Stimulated activated CD4-positive, alpha-beta T cell treated with anti-CD3 and anti-CD28 coated beads, Interleukin-2, amount 100 ng/mL, for 24 hours (primary cell): ENCODE measurements around the gene LHPP.

Source experiments
- DNase-seq, 2 donors: peaks; one replicate each; pipeline ENCODE4 v3.0.0-alpha.2; 2020

The LHPP gene

DNA sequence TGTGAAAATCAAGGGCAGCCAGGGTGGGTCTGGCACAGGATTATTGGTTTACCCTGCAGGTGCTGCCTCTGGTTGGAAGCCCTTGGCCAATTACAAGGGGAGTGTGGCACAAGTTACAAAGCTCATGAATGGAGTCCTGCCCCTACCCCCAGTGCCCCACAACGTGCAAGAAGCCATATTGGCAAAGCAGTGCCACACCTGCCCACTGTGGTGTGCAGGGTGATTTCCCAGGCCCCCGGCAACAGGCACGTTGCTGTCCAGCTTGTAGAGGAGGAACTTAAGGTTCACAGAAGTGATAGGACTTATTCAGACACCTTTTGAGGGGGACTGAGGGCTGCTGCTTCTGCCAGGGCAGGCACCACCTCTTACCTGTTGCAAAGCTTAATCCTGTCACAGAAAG lies 11.4 kb downstream of the LHPP start:
- DNase-seq: no peak

DNA sequence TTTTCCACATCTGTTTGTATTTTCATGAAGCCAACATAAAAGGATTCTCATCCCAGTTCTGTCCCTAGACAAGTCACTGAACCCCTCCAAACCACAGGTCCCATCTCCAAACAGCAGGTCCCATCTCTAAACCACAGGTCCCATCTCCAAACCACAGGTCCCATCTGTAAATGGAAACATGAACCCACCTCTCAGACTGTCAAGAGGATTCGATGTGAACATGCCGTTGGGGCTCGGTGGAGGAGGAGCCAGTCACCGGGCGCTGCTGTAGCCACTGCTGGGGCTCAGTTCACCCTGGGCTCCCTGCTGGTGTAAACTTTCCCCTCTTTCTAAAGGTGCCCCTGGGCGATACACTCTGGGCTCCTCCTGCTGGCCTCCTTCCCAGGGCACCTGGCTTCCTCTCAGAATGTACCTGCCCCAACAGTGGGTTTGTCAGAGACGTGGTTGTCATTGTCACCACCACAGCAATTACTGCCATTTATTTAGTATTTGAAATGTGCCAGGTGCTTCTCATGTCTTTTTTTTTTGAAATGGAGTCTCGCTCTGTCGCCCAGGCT lies 13.0 kb downstream of the LHPP start:
- no peak for DNase-seq

DNA sequence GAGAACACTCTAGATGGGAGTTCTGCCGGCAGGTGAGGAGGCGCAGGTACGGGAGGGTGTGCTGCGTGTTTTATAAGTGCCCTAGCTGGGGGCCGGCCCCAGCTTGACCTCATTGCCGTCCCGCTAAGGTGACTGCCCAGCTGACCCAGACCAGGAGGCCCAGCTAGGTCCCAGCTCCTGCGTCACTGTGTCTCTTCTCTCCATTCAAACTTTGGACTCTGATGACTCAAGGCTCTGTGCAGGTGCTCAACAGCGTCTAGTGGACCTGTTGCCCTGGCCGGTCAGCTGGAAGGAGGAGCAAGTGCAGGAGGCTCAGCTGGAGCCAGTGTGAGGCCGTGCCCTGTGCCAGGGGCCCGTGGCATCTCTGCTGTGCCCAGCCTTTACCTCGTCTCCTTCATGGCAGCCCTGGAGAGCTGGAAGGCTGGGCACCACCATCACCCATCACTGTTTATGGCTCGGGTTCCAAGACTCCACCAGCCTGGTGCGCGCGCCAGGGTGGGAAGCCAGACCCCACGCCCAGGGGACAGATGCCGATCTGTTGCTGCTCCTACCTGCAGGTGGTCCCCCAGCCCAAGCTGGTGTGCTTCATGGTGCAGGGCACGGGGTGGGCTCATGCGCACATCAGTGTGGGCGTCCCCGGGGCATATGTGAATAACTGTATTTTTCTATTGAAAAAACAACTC lies 14.6 kb downstream of the LHPP start:
- DNase-seq: no peak

DNA sequence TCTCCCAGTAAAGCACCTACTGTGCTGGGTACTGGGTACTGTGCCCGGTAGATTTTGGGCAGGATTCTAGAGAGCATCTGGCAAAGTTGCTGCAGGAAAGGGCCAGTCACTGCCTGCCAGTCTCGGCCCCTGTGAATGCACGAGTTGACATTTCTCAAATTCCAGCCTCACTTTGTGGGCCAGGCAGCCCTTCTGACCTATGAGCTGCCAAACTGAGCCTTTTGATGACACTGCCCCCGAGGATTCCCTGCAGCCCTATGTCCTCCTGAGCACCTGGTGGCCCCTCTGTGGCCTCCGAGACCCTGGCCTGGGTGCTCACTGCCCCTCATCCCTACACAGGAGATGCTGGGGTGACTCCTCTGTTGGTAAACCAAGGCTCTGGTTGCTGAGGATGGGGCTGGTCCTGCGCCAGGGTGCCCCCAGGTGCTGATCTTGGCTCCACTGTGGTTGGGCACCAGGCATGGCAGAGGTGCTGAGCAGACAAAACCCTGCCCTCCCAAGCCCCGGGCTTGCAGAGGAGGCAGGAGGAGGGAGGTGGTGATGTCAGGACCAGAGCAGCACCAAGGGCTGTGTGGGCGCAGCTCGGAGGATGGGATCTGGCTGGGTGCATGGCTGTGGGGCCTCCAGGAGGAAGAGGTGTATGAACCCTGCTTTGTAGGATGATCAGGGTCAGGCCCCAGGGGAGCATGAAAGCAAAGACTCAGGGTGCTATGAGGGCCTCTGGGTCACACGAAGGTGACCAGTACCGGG lies 16.2 kb downstream of the LHPP start:
- no peak for DNase-seq

DNA sequence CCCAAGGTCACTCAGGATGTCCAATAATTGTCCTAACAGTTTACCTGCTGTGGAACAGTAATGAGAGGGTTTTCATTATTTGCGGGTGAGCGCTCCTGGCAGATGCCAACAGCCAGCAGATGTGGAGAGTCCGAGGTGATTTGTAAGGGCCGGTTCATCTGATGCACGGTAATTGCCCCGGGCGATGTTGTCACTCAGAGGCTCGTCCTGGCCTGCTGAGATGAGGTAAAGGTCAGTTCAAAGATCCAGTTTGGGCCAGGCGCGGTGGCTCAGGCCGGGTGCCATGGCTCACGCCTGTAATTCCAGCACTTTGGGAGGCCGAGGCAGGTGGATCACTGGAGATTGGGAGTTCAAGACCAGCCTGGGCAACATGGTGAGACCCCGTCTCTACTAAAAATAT lies 16.9 kb downstream of the LHPP start:
- no peak for DNase-seq

DNA sequence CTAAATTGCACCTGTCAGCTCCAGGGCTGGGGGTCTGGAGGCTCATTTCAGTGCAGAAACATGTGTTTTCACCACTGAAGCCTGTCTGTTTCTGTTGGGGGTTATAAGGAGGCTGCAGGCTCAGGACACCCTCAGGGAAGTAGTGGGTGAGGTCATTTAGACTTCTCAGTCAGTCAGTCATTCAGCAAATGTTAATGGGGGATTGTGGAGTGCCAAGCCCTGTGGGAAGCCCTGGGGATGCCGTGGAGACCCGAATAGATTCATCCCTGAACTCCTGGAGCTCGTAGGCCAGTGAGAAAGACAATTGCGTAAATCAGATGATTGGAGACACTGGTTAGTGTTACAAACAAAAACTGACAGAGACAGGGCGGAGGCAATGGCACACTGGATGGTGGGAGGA lies 19.2 kb downstream of the LHPP start:
- DNase-seq: no peak

DNA sequence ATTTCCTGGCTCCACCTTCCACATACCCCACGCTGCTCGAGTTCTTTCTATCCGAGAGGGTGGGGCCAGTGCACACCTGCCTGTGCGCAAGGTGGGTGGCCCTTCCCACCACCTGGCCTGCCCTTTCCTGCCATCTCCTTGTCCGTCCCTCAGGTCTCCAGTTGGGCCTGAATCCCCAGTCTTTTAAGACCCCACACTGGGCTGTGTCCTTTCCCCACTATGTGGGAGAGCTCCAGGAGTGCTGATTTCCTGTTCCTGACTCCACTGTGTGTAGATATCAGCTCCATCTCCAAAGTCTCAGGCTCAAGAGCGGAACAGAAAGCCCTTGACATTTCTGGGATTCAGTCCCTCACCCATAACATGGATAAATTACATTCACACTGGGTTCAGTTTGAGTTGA lies 20.1 kb downstream of the LHPP start:
- DNase-seq: no peak

DNA sequence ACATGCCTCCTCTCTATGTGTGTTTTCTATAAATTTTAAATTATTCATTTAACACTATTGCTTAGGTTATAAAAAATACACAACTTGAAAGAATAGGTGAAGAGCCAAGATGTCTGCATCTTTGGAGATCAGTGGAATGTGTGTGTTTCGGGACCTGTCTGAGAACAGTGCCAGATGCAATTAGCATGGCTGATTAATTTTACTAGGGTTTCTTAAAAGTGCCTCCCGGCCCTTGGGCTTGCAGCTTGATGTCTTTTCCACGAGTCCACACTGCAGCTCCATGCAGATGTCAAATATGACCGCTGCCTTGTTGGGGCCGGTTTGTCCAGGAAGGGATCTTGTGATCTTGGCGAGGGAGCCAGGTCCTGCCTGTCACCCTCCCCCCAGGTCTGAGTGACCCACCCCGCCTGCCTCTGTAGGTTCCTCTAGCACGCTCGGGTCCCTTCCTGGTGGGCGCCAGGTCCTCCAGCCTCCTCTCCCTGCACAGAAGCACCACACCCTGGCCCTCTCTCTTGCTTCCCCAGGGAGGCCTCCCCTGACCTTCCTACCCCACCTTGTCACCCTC lies 20.7 kb downstream of the LHPP start:
- no peak for DNase-seq

DNA sequence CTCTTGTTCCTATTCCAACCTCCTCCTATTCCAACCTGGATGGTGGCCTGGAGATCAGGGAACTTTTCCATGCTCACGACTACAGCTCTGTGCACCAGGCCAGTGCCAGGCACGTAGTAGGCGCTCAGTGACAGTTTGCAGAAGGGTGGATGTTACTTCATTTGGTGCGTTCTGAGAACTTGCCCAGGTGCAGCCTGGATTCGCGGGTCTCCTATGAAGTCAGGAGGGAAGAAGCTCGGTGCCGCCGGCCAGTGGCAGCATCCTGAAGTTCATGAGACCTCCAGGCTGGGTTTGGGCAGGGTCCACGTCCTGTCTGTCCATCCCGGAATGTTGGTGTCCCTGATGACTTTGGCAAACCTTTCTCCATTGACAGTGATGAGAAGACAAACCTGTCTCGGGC lies 21.3 kb downstream of the LHPP start:
- DNase-seq: no peak

DNA sequence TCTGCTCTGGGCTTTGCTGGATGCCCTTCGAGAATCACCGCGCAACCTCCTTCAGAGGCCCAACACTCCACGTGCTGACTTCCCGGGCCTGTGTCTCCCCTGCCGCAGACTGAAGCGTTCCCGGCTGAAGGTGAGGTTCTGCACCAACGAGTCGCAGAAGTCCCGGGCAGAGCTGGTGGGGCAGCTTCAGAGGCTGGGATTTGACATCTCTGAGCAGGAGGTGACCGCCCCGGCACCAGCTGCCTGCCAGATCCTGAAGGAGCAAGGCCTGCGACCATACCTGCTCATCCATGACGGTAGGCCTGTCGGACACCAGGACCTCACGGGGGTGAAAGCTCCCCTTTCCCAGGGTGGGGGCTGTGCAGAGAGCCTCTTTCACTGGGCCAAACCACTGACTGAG lies 22.4 kb downstream of the LHPP start:
- DNase-seq: no peak

DNA sequence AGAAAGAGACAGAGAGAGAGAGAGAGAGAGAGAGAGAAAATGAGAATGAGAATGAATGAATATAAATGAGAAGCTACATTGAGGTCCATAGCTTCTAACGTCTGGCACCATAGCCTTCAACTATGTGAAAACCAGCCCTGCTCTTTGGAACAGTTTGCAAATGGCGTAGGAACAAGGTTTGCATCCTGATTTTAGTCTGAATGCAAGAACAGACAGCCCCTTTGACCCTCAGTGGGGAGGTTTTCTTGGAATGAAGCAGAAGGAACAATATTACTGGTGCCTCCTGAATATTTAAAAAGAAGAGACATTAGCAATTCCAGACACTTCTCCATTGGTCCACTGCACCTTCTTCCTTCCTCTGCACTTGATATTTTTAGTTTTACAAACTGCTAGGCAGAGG lies 23.0 kb downstream of the LHPP start:
- no peak for DNase-seq

DNA sequence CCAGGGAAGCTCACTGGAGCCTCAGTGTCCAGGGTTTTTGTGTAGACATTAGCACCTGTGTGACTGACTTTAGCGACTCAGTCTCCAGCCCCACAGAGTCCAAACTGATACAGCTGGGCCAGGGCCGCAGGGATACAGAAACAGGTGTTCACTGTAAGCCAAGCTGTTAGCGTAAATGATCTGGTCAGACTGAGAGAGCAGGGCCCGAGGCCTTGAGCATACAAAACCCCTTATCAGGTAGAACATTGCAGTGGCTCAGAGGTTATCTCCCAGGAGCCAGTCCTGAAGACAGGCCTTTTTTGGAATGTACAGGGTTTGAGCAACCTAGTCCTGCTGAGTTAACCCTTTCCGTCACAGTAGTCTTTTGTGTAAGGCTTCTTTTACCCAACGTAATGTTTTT lies 25.0 kb downstream of the LHPP start:
- no peak for DNase-seq

DNA sequence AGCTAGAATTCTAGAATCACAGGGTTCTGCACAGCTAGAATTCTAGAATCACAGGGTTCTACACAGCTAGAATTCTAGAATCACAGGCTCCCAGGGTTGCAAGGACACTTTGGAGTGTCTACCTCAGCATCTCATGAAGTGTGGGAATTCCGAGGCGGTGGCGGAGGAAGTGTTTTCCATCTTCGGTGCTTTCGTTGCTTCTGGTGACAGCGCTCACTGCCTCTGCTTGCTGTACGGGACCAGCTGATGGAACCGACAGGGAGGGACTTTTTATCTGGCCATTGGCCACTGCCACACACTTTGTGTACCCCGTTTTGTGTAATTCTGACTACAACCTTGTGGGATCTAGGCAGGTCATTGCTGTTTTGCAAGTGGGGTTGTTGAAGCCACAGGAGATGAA lies 29.5 kb downstream of the LHPP start:
- DNase-seq: no peak

DNA sequence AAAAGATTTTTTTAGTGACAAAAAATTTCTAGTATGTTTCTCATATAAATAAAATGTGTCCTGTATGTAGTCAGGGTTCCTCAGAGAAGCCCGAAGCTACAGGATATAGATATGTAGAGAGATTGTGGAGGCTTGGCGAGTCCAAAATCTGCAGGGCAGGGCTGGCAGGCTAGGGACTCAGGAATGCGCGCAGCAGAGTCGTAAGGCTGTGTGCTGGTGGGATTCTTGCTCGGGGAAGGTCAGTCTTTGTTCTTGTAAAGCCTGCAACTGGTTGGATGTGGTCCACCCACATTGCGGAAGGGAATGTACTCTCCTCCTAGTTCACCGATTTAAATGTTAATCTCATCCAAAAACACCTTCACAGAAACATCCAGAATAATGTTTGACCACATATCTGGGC lies 30.6 kb downstream of the LHPP start:
- DNase-seq: no peak

DNA sequence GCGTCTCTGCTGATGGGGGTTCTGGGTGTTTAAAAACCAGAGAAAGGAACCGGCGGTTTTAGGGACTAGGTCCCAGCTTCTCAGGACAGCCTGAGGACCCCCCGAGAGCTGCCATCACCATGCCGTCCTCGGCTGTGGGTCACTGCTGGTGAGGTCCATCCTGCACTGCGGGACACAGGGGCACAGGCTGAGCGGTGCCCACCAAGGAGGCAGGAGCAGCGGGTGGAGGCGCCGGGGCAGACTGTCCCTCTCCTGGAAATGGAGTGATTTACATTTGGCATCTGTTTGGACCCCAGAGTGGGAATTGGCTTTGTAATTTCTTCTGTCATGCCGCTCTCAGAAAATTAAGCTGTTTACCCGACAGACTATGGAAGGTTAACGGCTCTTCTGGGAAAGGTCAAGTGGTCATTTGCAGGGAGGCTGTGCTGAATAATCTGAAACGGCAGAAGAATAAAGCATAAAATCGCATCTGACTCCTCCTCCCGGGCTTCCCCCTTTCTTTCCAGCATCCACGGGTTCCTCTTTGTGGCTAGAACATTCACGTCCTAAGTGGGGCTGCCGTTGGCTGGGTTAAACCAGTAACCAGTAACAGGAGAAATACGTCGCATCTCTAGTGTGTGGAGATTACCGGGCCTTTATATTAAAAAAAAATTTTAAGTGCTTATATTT lies 31.7 kb downstream of the LHPP start:
- DNase-seq: no peak

DNA sequence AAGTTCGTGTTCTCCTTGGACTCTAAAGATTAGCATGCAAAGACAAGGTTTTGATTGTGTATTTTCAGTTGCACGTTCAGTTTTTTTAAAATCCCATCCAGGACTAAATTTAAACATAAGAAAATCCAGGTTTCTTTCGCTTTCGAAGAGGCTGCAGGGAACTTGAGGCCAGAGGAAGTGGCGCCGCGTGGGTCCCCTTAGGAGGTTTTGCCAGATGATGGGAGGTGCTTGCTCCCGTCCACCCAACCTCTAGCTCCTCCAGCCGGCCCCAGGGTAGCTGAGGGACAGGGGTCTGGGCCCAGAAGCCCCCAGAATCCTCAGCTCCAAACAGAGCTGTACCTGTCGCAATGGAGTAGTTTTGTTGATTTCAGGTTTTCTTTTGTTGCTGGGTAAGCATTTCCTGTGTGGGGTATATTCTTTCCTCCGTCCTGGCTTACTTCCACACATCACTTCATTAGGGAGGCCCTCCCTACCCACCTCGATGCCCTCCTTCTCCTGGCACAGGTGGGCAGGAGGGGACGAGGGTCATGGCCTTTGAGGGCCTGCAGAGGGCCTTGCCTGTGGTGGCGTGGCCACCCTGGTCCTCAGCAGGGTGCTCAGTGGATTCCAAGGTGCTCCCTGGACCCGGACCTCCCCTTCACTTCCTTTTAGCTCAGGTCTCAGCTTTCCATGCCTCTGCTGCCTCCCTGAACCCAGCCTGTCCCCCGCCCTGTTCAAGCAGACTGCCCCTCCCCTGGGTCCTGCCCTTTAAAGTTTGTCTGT lies 32.6 kb downstream of the LHPP start:
- no peak for DNase-seq

DNA sequence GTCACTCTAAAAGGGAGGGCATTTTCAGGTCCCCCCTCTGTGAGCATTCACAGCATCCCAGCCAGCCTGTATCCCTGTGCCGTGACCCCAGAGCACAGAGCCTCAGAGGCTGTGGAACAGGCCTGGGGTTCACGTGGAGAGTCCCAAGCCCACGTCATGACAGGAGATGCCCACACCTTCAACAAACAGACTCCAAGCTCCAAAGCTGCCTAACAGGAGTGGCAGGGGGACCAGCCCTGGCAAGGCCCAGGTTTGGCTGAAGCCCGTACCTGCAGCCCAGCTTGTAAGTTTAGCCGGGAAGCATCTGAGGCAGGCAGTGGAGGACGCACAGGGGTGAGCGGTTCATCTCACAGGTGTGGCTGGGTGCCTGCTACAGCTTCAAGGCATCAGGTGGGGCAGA lies 33.5 kb downstream of the LHPP start:
- DNase-seq: no peak

DNA sequence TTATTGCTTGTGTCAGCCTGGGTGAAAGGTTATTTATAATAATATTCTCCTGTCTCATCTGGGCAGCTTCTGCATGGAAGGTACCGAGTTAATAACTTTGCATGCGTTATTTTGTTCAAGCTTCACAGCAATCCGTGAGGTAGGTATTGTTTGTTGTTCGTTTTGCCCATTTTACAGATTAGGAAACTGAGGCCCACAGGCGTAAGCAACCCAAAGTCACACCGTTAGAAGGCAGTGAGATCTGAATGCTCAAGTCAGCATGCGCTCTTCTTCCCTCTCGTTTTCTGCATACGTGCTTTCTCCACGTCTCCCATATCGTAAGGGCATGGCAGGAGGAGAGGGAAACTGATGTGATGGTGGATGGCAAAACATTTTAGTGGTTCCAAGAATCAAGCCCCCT lies 34.1 kb downstream of the LHPP start:
- DNase-seq: no peak

DNA sequence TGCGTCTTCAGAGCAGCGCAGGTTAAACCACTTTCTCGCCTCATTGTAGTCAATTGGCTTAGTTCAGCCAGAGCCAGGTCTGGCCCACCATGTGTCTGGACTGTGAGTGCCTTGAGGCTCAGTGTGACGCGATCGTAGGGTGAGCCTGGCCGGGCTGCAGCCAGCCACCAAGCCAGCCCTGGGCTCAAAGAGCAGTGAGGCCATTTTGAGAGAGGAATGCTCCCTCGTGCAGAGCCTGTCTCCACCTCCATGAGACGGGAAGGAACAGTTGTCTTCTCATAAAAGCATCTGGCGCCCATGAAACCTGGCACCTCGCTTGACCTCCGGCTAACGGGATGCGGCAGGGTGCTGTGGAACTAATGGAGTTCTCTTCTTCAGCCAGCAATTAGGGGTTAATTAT lies 34.5 kb downstream of the LHPP start:
- DNase-seq: no peak

DNA sequence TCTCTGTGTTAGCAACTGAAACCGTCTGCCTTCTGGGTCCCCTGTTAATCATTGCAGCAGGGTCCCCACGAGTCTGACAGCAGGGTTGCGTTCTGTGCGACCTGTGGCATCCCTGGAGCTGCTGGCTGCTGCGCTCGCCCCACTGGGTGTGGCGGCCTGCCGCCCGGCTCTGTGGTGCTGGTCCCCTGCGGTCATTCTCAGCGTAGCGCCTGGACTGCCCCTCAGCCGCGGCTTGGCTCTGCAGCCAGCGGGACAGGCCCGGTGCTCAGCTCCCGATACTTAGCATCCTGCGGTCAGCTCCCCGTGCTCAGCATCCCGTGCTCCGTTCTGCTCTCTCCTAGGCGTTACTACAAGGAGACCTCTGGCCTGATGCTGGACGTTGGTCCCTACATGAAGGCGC lies 35.0 kb downstream of the LHPP start:
- DNase-seq: no peak

DNA sequence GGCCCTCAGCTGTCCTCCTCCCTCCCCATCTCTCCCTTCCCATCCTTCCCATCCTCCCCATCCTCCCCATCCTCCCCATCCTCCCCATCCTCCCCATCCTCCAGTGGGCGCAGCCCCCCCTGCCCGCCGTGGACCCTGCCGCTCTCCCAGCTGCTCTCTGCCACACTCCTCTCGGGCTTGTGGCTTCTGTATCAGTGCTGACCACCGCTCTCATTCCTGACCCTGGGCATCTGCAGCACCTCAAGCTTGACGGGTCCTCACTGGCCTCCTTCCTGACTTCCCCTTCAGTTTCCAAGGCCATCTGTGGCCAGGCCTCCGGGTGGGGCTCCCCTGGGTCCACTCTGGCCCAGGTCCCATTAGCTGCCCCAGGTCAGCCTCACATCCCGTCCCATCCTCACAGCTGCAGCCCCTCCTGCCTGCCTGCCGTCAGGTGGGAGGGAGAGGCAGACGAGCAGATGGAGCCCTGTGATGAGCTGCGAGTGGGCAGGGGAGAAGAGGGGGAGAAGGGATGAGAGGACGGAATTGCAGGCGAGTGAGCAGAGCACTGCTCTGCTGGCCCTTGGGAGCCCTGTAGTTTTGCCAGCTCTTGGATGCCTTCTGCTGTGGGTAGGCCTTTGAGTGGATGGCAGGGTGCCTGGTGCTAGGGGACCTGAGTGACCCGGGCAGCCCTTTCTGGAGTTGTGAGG lies 35.7 kb downstream of the LHPP start:
- no peak for DNase-seq

DNA sequence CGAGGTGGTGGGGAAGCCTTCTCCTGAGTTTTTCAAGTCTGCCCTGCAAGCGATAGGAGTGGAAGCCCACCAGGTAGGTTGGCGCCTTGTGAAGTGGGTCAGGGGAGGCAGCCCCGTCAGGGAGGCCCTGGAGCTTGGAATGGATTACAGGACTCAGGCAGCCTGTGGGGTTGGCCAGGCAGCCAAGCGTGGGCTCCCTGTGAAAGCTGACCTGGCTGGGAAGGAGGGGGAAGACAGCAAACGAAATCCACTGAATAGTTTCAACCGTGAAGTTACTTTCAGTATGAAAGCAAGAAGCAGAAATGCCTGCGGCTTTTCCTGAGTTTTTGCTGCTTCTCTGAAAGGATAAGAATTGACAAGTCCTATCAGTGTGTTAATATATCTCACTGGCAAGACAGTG lies 36.4 kb downstream of the LHPP start:
- DNase-seq: no peak
